Spleen (tissue), 11 donors: ENCODE data around the gene TYW1. TPM values are rescaled to one million over a fixed set of nuclear protein-coding genes. Genes with fewer than 3 reads are reported as not detected.
"Not testable (repeated sequence)": the region's sequence is repeated elsewhere in the genome, so short reads cannot be mapped to it uniquely, and the experiment has no call there.

Experiments used
- DNase-seq: peaks from one replicate; pipeline ENCODE4 v3.0.0-alpha.2; 2020
- H3K27ac ChIP-seq, 8 donors: fragments of 200-600 bp; sonication (generic) in 7 of 8; 1 replicate in 4 of 8; 2 replicates in 4 of 8; pipeline versions ENCODE4 v1.5.0 to v1.8.0; 2016 to 2021; ENCODE audit warnings: inconsistent platforms in 4 of 8, mild to moderate bottlenecking in 4 of 8, moderate library complexity in 1 of 8
- H3K27me3 ChIP-seq, 7 donors: fragments of 200-600 bp; sonication (generic) in 6 of 7; replicated peaks in 1 of 7; 1 replicate in 4 of 7; 2 replicates in 3 of 7; pipeline versions ENCODE4 v1.5.0 to v1.8.0; 2016 to 2021; ENCODE audit warnings: inconsistent platforms in 3 of 7, mild to moderate bottlenecking in 1 of 7
- H3K36me3 ChIP-seq, 6 donors: fragments of 200-600 bp; sonication (generic) in 5 of 6; 1 replicate in 4 of 6; 2 replicates in 2 of 6; pipeline versions ENCODE4 v1.5.0 to v1.8.0; 2016 to 2021; ENCODE audit warnings: inconsistent platforms in 2 of 6
- H3K4me1 ChIP-seq, 6 donors: fragments of 200-600 bp; sonication (generic) in 5 of 6; 1 replicate in 3 of 6; 2 replicates in 3 of 6; pipeline versions ENCODE4 v1.5.0 to v1.8.0; 2016 to 2021; ENCODE audit warnings: inconsistent platforms in 3 of 6
- H3K4me3 ChIP-seq, 8 donors: fragments of 200-600 bp; sonication (generic) in 7 of 8; 1 replicate in 4 of 8; 2 replicates in 4 of 8; pipeline versions ENCODE4 v1.5.0 to v1.8.0; 2016 to 2021; ENCODE audit warnings: inconsistent platforms in 4 of 8, mild to moderate bottlenecking in 4 of 8, moderate library complexity in 2 of 8
- H3K9me3 ChIP-seq, 8 donors: fragments of 200-600 bp; sonication (generic) in 7 of 8; 1 replicate in 4 of 8; 2 replicates in 4 of 8; pipeline versions ENCODE4 v1.5.0 to v1.8.0; 2016 to 2021; ENCODE audit warnings: inconsistent platforms in 4 of 8
- POLR2A ChIP-seq, 3 donors: fragments of 450-650 bp; IDR thresholded peaks; one replicate each; pipeline ENCODE4 v1.5.1; 2017; ENCODE audit warnings: antibody characterized with exemption in 3 of 3, mild to moderate bottlenecking in 1 of 3
- POLR2AphosphoS5 ChIP-seq, 3 donors: sonication (generic); formaldehyde crosslinking; IDR thresholded peaks; one replicate each; pipeline ENCODE4 v1.5.1; 2017; ENCODE audit warnings: antibody characterized with exemption in 3 of 3
- WGBS, 5 donors: extraction: QIAGEN DNeasy Blood & Tissue Kit in 3 of 5; methylation state at CpG; one replicate each; pipeline versions ENCODE4 v1.1.5 to v1.1.7; 2013 to 2018; 5-methylcytosine and 5-hydroxymethylcytosine counted together
- intact Hi-C: fragments of 100-400 bp; cut with DNase I; formaldehyde crosslinking; loops from one replicate; pipeline ENCODE4 v1.15.0; 2023; ENCODE audit warnings: low total_unique reads
- polyA plus RNA-seq, 3 donors: library from polyadenylated mRNA; stranded (reverse); fragments of 200-250 nt; gene quantifications; one replicate each; pipeline ENCODE4 v1.2.1, GENCODE V29; 2013
- total RNA-seq, 7 donors: library from RNA; depleted of rRNA in 3 of 7; stranded (reverse); fragments of >200 nt in 3 of 7; fragmentation: NEBNext Ultra II Directional in 4 of 7; extraction: Animal tissue kit (Norgen Biotek cat#: 25700) in 4 of 7; gene quantifications; one replicate each; pipeline versions ENCODE4 v1.1.0 to v1.2.1, GENCODE V29; 2016 to 2021
- TF ChIP-seq, protein P1 (sequence below), 11 experiments: fragments of 200-600 bp in 7 of 11; fragments of 450-650 bp in 4 of 11; sonication (generic) in 4 of 11; IDR thresholded peaks in 8 of 11; conservative IDR thresholded peaks in 3 of 11; 1 replicate in 7 of 11; 2 replicates in 4 of 11; pipeline versions ENCODE4 v1.4.0 to v1.8.0; 2016 to 2021; ENCODE audit warnings: antibody characterized with exemption in 11 of 11, inconsistent platforms in 4 of 11, mild to moderate bottlenecking in 1 of 11
- donor health status: healthy with polysubstance abuse.
- donor health status: DM: no; HTN: no; CAD: no; lungs with moderate emphysema.
- donor health status: DM: no; HTN: no; CAD: no.
- donor health status: Bipolar disorder and iron deficiency.
- donor health status: healthy.
- donor health status: DM: no; HTN: no; CAD: no.
- donor health status: DM: yes; HTN: yes; CAD: no.

The TYW1 gene
- total and polyA plus RNA-seq, 10 donors: 4.9 to 83.6 (median 20.8) TPM

DNA sequence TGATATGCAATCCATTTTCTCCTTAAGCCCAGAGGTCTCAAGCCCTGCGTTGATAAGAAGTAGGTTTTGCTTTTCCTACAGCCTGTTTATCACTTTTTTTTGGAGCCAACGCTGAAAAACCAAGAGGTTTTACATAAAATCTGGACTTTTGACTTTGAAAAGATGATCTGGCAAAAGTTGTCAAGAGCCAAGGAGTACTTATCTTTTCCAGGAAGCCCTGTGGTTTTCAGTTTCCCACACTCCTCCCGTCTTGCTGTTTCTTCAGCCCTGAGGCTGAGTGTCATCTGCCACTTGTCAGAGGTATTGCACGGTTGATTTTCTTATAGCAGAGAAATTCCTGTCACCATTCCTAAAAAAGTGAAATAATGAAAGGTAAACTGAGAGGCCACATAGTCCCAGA lies 108.7 kb downstream of the TYW1 start:
- WGBS, 5 donors: 26 to 42% (median 37%) methylated on average over 4 of the region's 4 CpGs
- TF ChIP-seq, protein P1, sequence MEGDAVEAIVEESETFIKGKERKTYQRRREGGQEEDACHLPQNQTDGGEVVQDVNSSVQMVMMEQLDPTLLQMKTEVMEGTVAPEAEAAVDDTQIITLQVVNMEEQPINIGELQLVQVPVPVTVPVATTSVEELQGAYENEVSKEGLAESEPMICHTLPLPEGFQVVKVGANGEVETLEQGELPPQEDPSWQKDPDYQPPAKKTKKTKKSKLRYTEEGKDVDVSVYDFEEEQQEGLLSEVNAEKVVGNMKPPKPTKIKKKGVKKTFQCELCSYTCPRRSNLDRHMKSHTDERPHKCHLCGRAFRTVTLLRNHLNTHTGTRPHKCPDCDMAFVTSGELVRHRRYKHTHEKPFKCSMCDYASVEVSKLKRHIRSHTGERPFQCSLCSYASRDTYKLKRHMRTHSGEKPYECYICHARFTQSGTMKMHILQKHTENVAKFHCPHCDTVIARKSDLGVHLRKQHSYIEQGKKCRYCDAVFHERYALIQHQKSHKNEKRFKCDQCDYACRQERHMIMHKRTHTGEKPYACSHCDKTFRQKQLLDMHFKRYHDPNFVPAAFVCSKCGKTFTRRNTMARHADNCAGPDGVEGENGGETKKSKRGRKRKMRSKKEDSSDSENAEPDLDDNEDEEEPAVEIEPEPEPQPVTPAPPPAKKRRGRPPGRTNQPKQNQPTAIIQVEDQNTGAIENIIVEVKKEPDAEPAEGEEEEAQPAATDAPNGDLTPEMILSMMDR (IDR thresholded peaks at IDR 0.05 in 8 of 11, conservative IDR thresholded peaks at IDR 0.05 in 3 of 11): no peak
- TF ChIP-seq POLR2AphosphoS5 (IDR thresholded peaks at IDR 0.05) (no peak), POLR2A (IDR thresholded peaks at IDR 0.05) (no peak)
- peak overlapping the region in 5 of 8 donors; percentile 10 to 79 (median 40) for H3K27ac ChIP-seq
- H3K36me3 ChIP-seq: peaks cover 0 to 50% (median 0%) of the 10 kb centered on the region in 6 donors
- no peak overlapping the region for H3K4me3 ChIP-seq
- H3K4me1 ChIP-seq: peaks cover 0 to 19% (median 4%) of the 10 kb centered on the region in 6 donors
- intact Hi-C loops: no loop called here
- no peaks in the 10 kb centered on the region for H3K27me3 ChIP-seq
- no peaks in the 10 kb centered on the region for H3K9me3 ChIP-seq
- no peak for DNase-seq

DNA sequence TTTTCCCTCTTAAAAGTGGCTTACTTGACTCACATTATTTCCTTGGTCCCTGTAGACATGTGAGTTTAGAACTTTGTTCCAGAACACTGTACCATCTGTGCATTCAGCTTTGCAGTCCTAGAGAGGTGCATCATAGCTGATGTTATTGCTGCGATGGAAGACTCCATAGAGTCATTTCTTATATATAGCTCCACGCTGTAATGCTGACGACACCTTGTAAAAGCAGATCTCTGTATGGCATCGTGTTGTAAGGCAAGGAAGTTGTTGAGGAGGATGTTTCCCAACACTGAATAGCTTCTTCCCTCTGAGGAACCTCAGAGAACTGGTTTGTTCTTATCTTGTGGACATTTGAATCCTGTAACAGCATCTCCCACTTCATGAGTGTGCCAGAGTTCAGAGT lies 109.6 kb downstream of the TYW1 start:
- H3K36me3 ChIP-seq: peaks cover 0 to 43% (median 0%) of the 10 kb centered on the region in 6 donors
- DNase-seq, H3K9me3 ChIP-seq, H3K4me3 ChIP-seq, H3K27me3 ChIP-seq, intact Hi-C loops: not testable (repeated sequence)
- peaks cover 0 to 19% (median 4%) of the 10 kb centered on the region in 6 donors for H3K4me1 ChIP-seq
- peak overlapping the region in 4 of 8 donors; percentile 49 to 79 (median 58) for H3K27ac ChIP-seq
- 52 to 83% (median 68%) methylated on average over 2 to 4 of the region's 4 CpGs for WGBS, 5 donors

DNA sequence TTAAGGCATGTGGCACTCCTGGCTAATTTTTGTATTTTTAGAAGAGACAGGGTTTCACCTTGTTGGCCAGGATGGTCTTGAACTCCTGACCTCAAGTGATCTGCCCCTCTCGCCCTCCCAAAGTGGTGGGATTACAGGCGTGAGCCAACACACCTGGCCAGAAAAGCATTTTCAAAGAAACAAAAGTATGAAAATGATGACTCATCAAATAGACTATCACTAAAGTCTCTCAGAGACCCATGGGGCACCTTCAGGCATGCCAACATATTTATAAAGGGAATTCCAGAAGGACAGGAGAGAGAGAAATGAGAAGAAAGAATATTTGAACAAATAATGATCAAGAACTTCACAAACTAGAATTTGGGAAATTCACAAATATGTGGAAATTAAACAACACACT lies 114.7 kb downstream of the TYW1 start:
- H3K27ac ChIP-seq, intact Hi-C loops, H3K4me1 ChIP-seq, H3K9me3 ChIP-seq, H3K27me3 ChIP-seq, H3K4me3 ChIP-seq, DNase-seq: not testable (repeated sequence)
- H3K36me3 ChIP-seq: peaks cover 0 to 13% (median 0%) of the 10 kb centered on the region in 6 donors
- WGBS, 5 donors: 91 to 97% (median 96%) methylated on average over 2 of the region's 2 CpGs

DNA sequence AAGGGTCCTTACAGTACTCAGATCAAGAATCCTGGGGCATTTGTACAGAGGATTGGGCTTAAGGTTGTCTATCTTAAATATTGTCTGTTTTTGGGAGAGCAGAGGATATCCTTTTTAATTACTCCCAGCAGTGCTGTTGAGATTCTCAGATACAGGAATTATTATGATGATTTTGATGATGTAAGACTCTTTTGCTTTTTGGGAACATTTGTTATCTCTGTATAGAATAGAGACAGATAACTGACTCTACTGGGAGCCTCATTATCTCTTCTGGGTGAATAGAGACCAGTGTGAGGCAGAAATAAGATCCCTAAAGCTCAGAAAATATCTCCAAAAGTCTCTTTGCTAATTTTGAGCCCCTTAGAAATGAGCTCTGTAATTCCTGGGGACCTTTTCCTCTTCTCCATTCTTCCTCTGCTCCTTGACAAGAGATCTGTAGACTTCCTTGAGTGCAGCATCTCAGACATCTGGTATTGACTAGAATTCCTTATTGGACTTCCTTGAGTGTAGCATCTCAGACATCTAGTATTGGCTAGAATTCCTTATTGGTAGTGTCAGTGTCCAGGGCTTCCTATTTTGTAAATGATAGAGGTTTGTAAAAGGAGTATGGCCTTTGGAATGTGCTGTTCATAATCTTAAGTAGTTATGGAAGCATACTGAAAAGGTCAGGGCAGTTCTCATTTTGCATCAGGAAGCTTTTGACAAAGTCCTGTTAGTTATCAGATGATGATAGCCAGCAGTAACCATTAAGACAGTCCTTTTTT lies 118.0 kb downstream of the TYW1 start:
- H3K4me1 ChIP-seq, H3K27me3 ChIP-seq, intact Hi-C loops, H3K4me3 ChIP-seq, H3K9me3 ChIP-seq, DNase-seq: not testable (repeated sequence)
- H3K27ac ChIP-seq: peak overlapping the region in 3 of 8 donors; percentile 3 to 42 (median 17)
- peaks cover 0 to 28% (median 2%) of the 10 kb centered on the region in 6 donors for H3K36me3 ChIP-seq

DNA sequence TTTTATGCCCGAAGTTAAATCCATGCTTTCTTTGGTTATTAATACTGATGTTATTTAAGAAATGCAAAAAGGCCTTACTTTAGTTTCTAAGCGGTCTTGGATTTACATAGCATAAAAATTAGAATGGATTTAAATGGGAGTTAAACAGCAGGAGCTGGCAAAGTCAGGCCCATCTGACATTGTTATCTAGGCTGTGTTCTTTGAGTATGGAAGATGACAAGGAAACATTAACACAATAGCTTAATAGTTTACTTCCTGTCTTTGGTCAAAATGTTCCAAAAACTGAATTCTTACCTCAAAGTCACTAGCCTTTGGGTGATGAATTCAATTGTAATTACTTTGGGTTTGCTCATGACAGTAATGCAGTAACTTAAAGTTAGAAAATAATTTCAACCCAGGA lies 123.9 kb downstream of the TYW1 start:
- intact Hi-C loops, H3K27me3 ChIP-seq, H3K27ac ChIP-seq, H3K4me3 ChIP-seq, DNase-seq, H3K4me1 ChIP-seq, H3K9me3 ChIP-seq: not testable (repeated sequence)
- WGBS, 5 donors: 79 to 86% (median 83%) methylated on average over 2 of the region's 2 CpGs
- H3K36me3 ChIP-seq: peaks cover 0 to 43% (median 2%) of the 10 kb centered on the region in 6 donors

DNA sequence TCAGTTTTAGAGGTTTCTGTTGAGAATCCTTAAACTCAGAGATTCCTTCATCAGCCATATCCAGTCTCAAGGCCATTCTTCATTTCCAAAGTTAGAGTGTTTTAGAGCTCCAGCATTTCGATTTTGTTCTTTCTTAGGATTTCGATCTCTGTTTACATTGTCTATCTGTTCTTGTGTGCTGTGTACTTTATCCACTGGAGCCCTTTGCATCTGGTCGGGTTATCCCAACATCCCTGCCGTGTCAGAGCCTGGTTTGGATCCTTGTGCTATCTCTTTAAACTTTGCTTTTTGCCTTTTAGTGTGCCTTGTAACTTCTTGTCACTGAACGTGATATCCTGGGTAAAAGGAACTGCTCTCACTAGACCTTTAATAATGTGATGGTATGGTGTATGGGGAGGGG lies 131.6 kb downstream of the TYW1 start:
- DNase-seq, intact Hi-C loops, H3K9me3 ChIP-seq, H3K4me3 ChIP-seq, H3K27me3 ChIP-seq: not testable (repeated sequence)
- WGBS, 5 donors: 81 to 87% (median 83%) methylated on average over 5 of the region's 5 CpGs
- peak overlapping the region in 7 of 8 donors; percentile 58 to 89 (median 77) for H3K27ac ChIP-seq
- H3K36me3 ChIP-seq: peaks cover 0 to 18% (median 0%) of the 10 kb centered on the region in 6 donors
- H3K4me1 ChIP-seq: peaks cover 0 to 38% (median 30%) of the 10 kb centered on the region in 6 donors

DNA sequence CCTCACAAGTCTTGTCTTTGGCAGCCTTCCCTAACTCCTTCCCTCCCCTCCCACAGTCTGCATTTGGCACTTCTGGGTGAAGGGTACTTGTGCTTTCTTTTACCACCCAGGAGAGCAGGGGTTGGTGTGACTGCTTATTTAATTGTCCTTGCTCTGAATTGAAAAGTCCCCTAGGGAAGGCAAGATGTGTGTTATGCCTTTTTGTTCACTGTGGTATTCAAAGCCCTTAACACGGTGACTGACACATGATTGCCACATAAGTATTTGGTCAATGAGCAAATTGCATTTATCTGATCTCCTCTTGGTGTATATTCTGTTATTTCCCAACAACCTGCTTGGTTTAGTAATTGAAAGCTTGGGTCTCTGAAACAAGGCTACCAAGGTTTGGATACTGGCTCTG lies 134.1 kb downstream of the TYW1 start:
- H3K27me3 ChIP-seq, H3K4me3 ChIP-seq, DNase-seq, H3K9me3 ChIP-seq, intact Hi-C loops: not testable (repeated sequence)
- Histone ChIP-seq H3K36me3 (peaks cover 0 to 11% (median 0%) of the 10 kb centered on the region in 6 donors), H3K4me1 (peaks cover 0 to 38% (median 30%) of the 10 kb centered on the region in 6 donors), H3K27ac (peak overlapping the region in 5 of 8 donors; percentile 8 to 89 (median 20))
- 44 to 72% (median 58%) methylated on average over 1 of the region's 1 CpG for WGBS, 5 donors

DNA sequence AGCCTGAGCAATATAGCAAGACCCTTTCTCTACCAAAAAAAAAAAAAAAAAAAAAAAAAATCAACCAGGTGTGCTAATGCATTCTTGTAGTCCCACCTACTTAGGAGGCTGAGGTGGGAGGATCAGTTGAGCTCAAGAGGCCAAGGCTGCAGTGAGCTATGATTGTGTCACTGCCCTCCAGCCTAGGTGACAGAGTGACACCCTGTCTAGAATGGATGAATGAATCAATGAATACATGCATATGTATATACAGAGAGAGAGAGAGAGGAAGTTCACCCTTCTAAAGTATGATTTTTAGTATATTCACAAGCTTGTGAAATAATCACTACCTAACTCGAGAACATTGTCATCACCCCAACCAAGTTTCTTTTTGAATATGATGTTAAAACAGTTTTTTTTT lies 138.3 kb downstream of the TYW1 start:
- 53 to 70% (median 67%) methylated on average over 1 of the region's 1 CpG for WGBS, 5 donors
- DNase-seq, intact Hi-C loops, H3K9me3 ChIP-seq, H3K4me1 ChIP-seq, H3K27me3 ChIP-seq, H3K4me3 ChIP-seq, H3K27ac ChIP-seq: not testable (repeated sequence)
- peaks cover 0 to 17% (median 0%) of the 10 kb centered on the region in 6 donors for H3K36me3 ChIP-seq

DNA sequence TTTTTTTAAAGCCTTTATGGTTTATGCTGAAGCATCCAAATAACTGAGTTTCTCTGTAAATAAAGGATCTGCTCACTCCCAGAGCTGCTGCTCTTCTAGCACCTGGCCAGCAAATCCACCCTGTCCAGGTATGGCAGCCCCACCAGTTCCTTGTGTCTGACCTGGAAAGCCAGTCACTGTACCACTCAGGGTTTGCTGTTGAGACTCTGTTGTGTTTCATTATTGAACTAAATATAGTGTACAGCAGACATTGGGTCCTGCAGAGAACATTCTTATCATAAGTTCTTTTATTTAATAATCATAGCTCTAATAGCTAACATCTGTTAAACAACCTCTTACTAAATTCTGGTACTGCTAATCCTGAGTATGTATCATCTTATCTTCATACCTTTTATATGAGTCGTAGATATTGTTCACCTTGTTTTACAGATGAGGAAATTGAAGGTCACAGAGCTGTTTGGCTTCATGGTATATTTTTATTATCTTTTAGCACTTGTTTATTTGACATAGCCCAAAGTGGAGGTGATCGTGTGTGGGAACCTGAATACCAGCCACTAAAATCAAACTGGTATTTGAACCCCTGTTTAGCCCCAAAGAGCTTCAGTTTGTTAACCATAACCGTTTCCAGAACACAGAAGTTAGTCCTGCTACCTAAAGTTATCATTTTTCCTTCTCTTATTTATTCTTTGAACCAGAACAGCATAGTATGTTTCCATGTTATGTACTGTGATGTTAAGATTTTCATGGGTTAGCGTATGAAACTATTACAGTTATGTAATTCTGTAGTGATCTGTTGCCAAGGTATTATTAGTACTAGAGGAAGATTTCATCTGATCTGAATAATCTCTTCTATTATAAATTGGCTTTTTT lies 139.2 kb downstream of the TYW1 start:
- H3K27ac ChIP-seq, H3K4me3 ChIP-seq, H3K27me3 ChIP-seq, intact Hi-C loops, H3K4me1 ChIP-seq, H3K9me3 ChIP-seq, DNase-seq: not testable (repeated sequence)
- WGBS, 5 donors: 89 to 97% (median 94%) methylated on average over 3 to 4 of the region's 4 CpGs
- peaks cover 0 to 17% (median 0%) of the 10 kb centered on the region in 6 donors for H3K36me3 ChIP-seq
